Neural progenitor cell (in vitro differentiated cells): ENCODE results near the gene PDIA2.

Experiments
- EZH2 ChIP-seq: fragments of 200-600 bp; sonication (generic); IDR thresholded peaks from 2 replicates; pipeline ENCODE4 v1.6.1; 2017; ENCODE audit warnings: antibody characterized with exemption, mild to moderate bottlenecking, moderate library complexity
- EZH2phosphoT487 ChIP-seq: fragments of 200-600 bp; sonication (generic); IDR thresholded peaks from 2 replicates; pipeline ENCODE4 v1.6.1; 2017; ENCODE audit warnings: antibody characterized with exemption
- TF ChIP-seq, protein P1 (sequence below): fragments of 200-600 bp; sonication (generic); IDR thresholded peaks from 2 replicates; pipeline ENCODE4 v1.5.1; 2017; ENCODE audit warnings: antibody characterized with exemption, mild to moderate bottlenecking

DNA sequence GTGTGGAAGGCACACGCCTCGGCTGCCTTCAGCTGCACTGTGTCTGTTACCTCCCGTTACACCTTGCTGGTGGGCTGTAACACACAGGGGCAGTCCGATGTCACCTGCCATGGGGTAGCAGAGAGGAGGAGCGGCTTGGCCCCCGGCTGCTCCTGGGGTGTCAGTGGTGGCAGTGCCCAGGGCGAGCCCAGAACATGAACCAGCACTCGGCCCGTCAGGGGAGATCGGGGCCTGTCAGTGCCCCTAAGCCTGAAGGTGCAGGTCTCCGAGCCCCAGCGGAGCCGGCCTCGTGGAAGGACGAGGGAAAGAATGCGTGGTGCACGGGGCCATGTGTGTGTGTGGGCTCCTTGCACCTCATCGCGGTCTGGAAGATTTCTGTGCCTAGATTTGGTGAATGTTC lies 22.6 kb upstream of the PDIA2 start:
- TF ChIP-seq, protein P1, sequence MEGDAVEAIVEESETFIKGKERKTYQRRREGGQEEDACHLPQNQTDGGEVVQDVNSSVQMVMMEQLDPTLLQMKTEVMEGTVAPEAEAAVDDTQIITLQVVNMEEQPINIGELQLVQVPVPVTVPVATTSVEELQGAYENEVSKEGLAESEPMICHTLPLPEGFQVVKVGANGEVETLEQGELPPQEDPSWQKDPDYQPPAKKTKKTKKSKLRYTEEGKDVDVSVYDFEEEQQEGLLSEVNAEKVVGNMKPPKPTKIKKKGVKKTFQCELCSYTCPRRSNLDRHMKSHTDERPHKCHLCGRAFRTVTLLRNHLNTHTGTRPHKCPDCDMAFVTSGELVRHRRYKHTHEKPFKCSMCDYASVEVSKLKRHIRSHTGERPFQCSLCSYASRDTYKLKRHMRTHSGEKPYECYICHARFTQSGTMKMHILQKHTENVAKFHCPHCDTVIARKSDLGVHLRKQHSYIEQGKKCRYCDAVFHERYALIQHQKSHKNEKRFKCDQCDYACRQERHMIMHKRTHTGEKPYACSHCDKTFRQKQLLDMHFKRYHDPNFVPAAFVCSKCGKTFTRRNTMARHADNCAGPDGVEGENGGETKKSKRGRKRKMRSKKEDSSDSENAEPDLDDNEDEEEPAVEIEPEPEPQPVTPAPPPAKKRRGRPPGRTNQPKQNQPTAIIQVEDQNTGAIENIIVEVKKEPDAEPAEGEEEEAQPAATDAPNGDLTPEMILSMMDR, result no peak
- TF ChIP-seq EZH2, result no peak
- TF ChIP-seq EZH2phosphoT487, result no peak
